ENCODE data around the gene SLC1A3.

- TF ChIP-seq, protein P1, sequence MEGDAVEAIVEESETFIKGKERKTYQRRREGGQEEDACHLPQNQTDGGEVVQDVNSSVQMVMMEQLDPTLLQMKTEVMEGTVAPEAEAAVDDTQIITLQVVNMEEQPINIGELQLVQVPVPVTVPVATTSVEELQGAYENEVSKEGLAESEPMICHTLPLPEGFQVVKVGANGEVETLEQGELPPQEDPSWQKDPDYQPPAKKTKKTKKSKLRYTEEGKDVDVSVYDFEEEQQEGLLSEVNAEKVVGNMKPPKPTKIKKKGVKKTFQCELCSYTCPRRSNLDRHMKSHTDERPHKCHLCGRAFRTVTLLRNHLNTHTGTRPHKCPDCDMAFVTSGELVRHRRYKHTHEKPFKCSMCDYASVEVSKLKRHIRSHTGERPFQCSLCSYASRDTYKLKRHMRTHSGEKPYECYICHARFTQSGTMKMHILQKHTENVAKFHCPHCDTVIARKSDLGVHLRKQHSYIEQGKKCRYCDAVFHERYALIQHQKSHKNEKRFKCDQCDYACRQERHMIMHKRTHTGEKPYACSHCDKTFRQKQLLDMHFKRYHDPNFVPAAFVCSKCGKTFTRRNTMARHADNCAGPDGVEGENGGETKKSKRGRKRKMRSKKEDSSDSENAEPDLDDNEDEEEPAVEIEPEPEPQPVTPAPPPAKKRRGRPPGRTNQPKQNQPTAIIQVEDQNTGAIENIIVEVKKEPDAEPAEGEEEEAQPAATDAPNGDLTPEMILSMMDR (IDR thresholded peaks at IDR 0.05), result no peak
- TF ChIP-seq POLR2AphosphoS5 (IDR thresholded peaks at IDR 0.05), result no peak
- TF ChIP-seq POLR2A (IDR thresholded peaks at IDR 0.05), result no peak
- TF ChIP-seq EP300 (IDR thresholded peaks at IDR 0.05), result no peak
These were observed 82.3 kb downstream of the SLC1A3 start for GRCh38 chr5:36688722-36689121.

All from stomach (tissue), 4 donors.